ENCODE measurements around the gene STARD13. TPM values are rescaled to one million over a fixed set of nuclear protein-coding genes. Genes with fewer than 3 reads are reported as not detected.
"Not testable (repeated sequence)": the region's sequence is repeated elsewhere in the genome, so short reads cannot be mapped to it uniquely, and the experiment has no call there.

The STARD13 gene
- total RNA-seq, 2 donors from 2014 or later = 0.50 TPM; not detected in 1

GRCh38 chr13:33180122-33180804, 105.3 kb downstream of the STARD13 start:
- Mint-ChIP-seq H3K27ac (no peak overlapping the region), H3K36me3 (no peaks in the 10 kb centered on the region), H3K27me3 (peaks cover 8 to 9% of the 10 kb centered on the region in 2 donors), H3K4me3 (no peak overlapping the region), H3K4me1 (ENCODE audit: low read depth in 2 of 2) (no peaks in the 10 kb centered on the region), H3K9me3 (no peaks in the 10 kb centered on the region)
- DNase-seq (ENCODE audit: low spot score) (no peak), ATAC-seq (no peak)

GRCh38 chr13:33179463-33179862, 106.1 kb downstream of the STARD13 start:
- DNase-seq (ENCODE audit: low spot score) = no peak
- Mint-ChIP-seq H3K36me3 (no peaks in the 10 kb centered on the region), H3K27me3 (peaks cover 8 to 9% of the 10 kb centered on the region in 2 donors), H3K4me1 (ENCODE audit: low read depth in 2 of 2) (no peaks in the 10 kb centered on the region), H3K4me3 (no peak overlapping the region), H3K27ac (no peak overlapping the region), H3K9me3 (no peaks in the 10 kb centered on the region)
- no peak for ATAC-seq

GRCh38 chr13:33178209-33178840, 107.2 kb downstream of the STARD13 start:
- Mint-ChIP-seq H3K36me3 (no peaks in the 10 kb centered on the region), H3K27me3 (peaks cover 8 to 9% of the 10 kb centered on the region in 2 donors), H3K4me3 (no peak overlapping the region), H3K27ac (no peak overlapping the region), H3K9me3 (no peaks in the 10 kb centered on the region), H3K4me1 (ENCODE audit: low read depth in 2 of 2) (no peaks in the 10 kb centered on the region)
- no peak for ATAC-seq
- DNase-seq (ENCODE audit: low spot score) = no peak

- not testable (repeated sequence) for H3K4me3 Mint-ChIP-seq; H3K27ac Mint-ChIP-seq; DNase-seq (ENCODE audit: low spot score); H3K4me1 Mint-ChIP-seq (ENCODE audit: low read depth in 2 of 2); H3K9me3 Mint-ChIP-seq; ATAC-seq; H3K27me3 Mint-ChIP-seq; H3K36me3 Mint-ChIP-seq
These were observed 108.0 kb downstream of the STARD13 start for GRCh38 chr13:33177340-33178208.

GRCh38 chr13:33176526-33176925, 109.0 kb downstream of the STARD13 start:
- Mint-ChIP-seq H3K27me3 (peaks cover 0 to 6% of the 10 kb centered on the region in 2 donors), H3K36me3 (no peaks in the 10 kb centered on the region), H3K4me1 (ENCODE audit: low read depth in 2 of 2) (no peaks in the 10 kb centered on the region), H3K27ac (no peak overlapping the region), H3K4me3 (no peak overlapping the region), H3K9me3 (no peaks in the 10 kb centered on the region)
- ATAC-seq = no peak
- no peak for DNase-seq (ENCODE audit: low spot score)

GRCh38 chr13:33175991-33176390, 109.6 kb downstream of the STARD13 start:
- no peaks in the 10 kb centered on the region for H3K9me3 Mint-ChIP-seq
- no peak overlapping the region for H3K4me3 Mint-ChIP-seq
- no peak for ATAC-seq
- H3K27ac Mint-ChIP-seq = no peak overlapping the region
- H3K4me1 Mint-ChIP-seq (ENCODE audit: low read depth in 2 of 2) = no peaks in the 10 kb centered on the region
- H3K36me3 Mint-ChIP-seq = no peaks in the 10 kb centered on the region
- peaks cover 0 to 6% of the 10 kb centered on the region in 2 donors for H3K27me3 Mint-ChIP-seq
- no peak for DNase-seq (ENCODE audit: low spot score)

GRCh38 chr13:33174931-33175330, 110.6 kb downstream of the STARD13 start:
- no peaks in the 10 kb centered on the region for H3K4me1 Mint-ChIP-seq (ENCODE audit: low read depth in 2 of 2)
- H3K27ac Mint-ChIP-seq = no peak overlapping the region
- H3K9me3 Mint-ChIP-seq = no peaks in the 10 kb centered on the region
- no peak overlapping the region for H3K4me3 Mint-ChIP-seq
- peaks cover 0 to 5% of the 10 kb centered on the region in 2 donors for H3K27me3 Mint-ChIP-seq
- ATAC-seq = no peak
- H3K36me3 Mint-ChIP-seq = no peaks in the 10 kb centered on the region
- no peak for DNase-seq (ENCODE audit: low spot score)

GRCh38 chr13:33174491-33174890, 111.1 kb downstream of the STARD13 start:
- H3K4me1 Mint-ChIP-seq (ENCODE audit: low read depth in 2 of 2) = no peaks in the 10 kb centered on the region
- DNase-seq (ENCODE audit: low spot score) = no peak
- no peaks in the 10 kb centered on the region for H3K36me3 Mint-ChIP-seq
- ATAC-seq = no peak
- H3K9me3 Mint-ChIP-seq = no peaks in the 10 kb centered on the region
- H3K4me3 Mint-ChIP-seq = no peak overlapping the region
- H3K27me3 Mint-ChIP-seq = peaks cover 3% of the 10 kb centered on the region in 2 donors
- H3K27ac Mint-ChIP-seq = no peak overlapping the region

- Mint-ChIP-seq H3K4me3 (no peak overlapping the region), H3K4me1 (ENCODE audit: low read depth in 2 of 2) (no peaks in the 10 kb centered on the region)
- DNase-seq (ENCODE audit: low spot score) = no peak
These were observed 112.6 kb downstream of the STARD13 start for GRCh38 chr13:33172911-33173310.

GRCh38 chr13:33172400-33172799, 113.2 kb downstream of the STARD13 start:
- Mint-ChIP-seq H3K27ac (no peak overlapping the region), H3K4me3 (no peak overlapping the region), H3K9me3 (no peaks in the 10 kb centered on the region), H3K27me3 (peaks cover 3 to 6% of the 10 kb centered on the region in 2 donors), H3K36me3 (no peaks in the 10 kb centered on the region), H3K4me1 (ENCODE audit: low read depth in 2 of 2) (no peaks in the 10 kb centered on the region)
- ATAC-seq (no peak), DNase-seq (ENCODE audit: low spot score) (no peak)

More at GRCh38 chr13:33172911-33173310, 112.6 kb downstream of the STARD13 start:
- ATAC-seq = no peak
- H3K27ac Mint-ChIP-seq = no peak overlapping the region
- no peaks in the 10 kb centered on the region for H3K36me3 Mint-ChIP-seq
- no peaks in the 10 kb centered on the region for H3K9me3 Mint-ChIP-seq
- peaks cover 3 to 6% of the 10 kb centered on the region in 2 donors for H3K27me3 Mint-ChIP-seq

- Mint-ChIP-seq H3K36me3 (no peaks in the 10 kb centered on the region), H3K27me3 (peaks cover 2 to 6% of the 10 kb centered on the region in 2 donors), H3K4me1 (ENCODE audit: low read depth in 2 of 2) (no peaks in the 10 kb centered on the region), H3K4me3 (no peak overlapping the region), H3K27ac (no peak overlapping the region), H3K9me3 (no peaks in the 10 kb centered on the region)
- DNase-seq (ENCODE audit: low spot score) (no peak), ATAC-seq (no peak)
These were observed 116.1 kb downstream of the STARD13 start for GRCh38 chr13:33169273-33169980.

- no peak overlapping the region for H3K4me3 Mint-ChIP-seq
These were observed 117.1 kb downstream of the STARD13 start for GRCh38 chr13:33168321-33168960.

GRCh38 chr13:33167491-33167890, 118.1 kb downstream of the STARD13 start:
- Mint-ChIP-seq H3K4me1 (ENCODE audit: low read depth in 2 of 2) (no peaks in the 10 kb centered on the region), H3K9me3 (peaks cover 5% of the 10 kb centered on the region), H3K4me3 (no peak overlapping the region), H3K27ac (no peak overlapping the region), H3K27me3 (peaks cover 0 to 6% of the 10 kb centered on the region in 2 donors), H3K36me3 (no peaks in the 10 kb centered on the region)
- no peak for ATAC-seq
- no peak for DNase-seq (ENCODE audit: low spot score)

More at GRCh38 chr13:33168321-33168960, 117.1 kb downstream of the STARD13 start:
- no peak for DNase-seq (ENCODE audit: low spot score)
- Mint-ChIP-seq H3K36me3 (no peaks in the 10 kb centered on the region), H3K27ac (no peak overlapping the region), H3K9me3 (no peaks in the 10 kb centered on the region), H3K4me1 (ENCODE audit: low read depth in 2 of 2) (no peaks in the 10 kb centered on the region), H3K27me3 (peaks cover 0 to 6% of the 10 kb centered on the region in 2 donors)
- ATAC-seq = no peak
